GOT3 (cell line): ENCODE data around the gene MICAL3.

Experiments used
- DNase-seq: peaks from one replicate; lab custom pipeline; 2025; ENCODE audit warnings: mixed read lengths; lab: John Stamatoyannopoulos, UW

Gene MICAL3

GRCh38 chr22:17915188-17915587, 109.2 kb downstream of the MICAL3 start:
- no peak for DNase-seq

- DNase-seq = no peak
Measured at GRCh38 chr22:17914474-17914873, 109.9 kb downstream of the MICAL3 start.

- DNase-seq = no peak
Measured at GRCh38 chr22:17913801-17914347, 110.5 kb downstream of the MICAL3 start.

GRCh38 chr22:17912945-17913721, 111.2 kb downstream of the MICAL3 start:
- no peak for DNase-seq

GRCh38 chr22:17911887-17912286, 112.5 kb downstream of the MICAL3 start:
- no peak for DNase-seq

GRCh38 chr22:17911312-17911705, 113.1 kb downstream of the MICAL3 start:
- DNase-seq = no peak

- peak; percentile 34 for DNase-seq
Measured at GRCh38 chr22:17910561-17911311, 113.6 kb downstream of the MICAL3 start.

- DNase-seq = no peak
Measured at GRCh38 chr22:17907748-17908051, 116.7 kb downstream of the MICAL3 start.

GRCh38 chr22:17906978-17907747, 117.2 kb downstream of the MICAL3 start:
- no peak for DNase-seq

- DNase-seq = no peak
Measured at GRCh38 chr22:17905445-17905844, 118.9 kb downstream of the MICAL3 start.

GRCh38 chr22:17903564-17904295, 120.6 kb downstream of the MICAL3 start:
- no peak for DNase-seq

- DNase-seq = no peak
Measured at GRCh38 chr22:17902960-17903359, 121.4 kb downstream of the MICAL3 start.

GRCh38 chr22:17898375-17898774, 126.0 kb downstream of the MICAL3 start:
- DNase-seq = no peak

- DNase-seq = no peak
Measured at GRCh38 chr22:17897858-17898257, 126.5 kb downstream of the MICAL3 start.

GRCh38 chr22:17897426-17897825, 126.9 kb downstream of the MICAL3 start:
- DNase-seq = no peak

- no peak for DNase-seq
Measured at GRCh38 chr22:17896586-17896985, 127.8 kb downstream of the MICAL3 start.

- DNase-seq = no peak
Measured at GRCh38 chr22:17893900-17894535, 130.3 kb downstream of the MICAL3 start.

- DNase-seq = no peak
Measured at GRCh38 chr22:17892376-17892775, 132.0 kb downstream of the MICAL3 start.

- DNase-seq = no peak
Measured at GRCh38 chr22:17891481-17892167, 132.7 kb downstream of the MICAL3 start.

- DNase-seq = no peak
Measured at GRCh38 chr22:17890892-17891291, 133.5 kb downstream of the MICAL3 start.

GRCh38 chr22:17890245-17890671, 134.1 kb downstream of the MICAL3 start:
- no peak for DNase-seq
